GM19238 (cell line): ENCODE data around the gene TECTB.

Source experiments
- DNase-seq: peaks from one replicate; pipeline ENCODE4 v3.0.0; 2011; ENCODE audit warnings: low spot score; ENCODE audit not compliant: insufficient read length

Gene TECTB

GRCh38 chr10:112345743-112346142 lies 62.5 kb downstream of the TECTB start:
- DNase-seq = no peak

GRCh38 chr10:112346774-112347173 lies 63.6 kb downstream of the TECTB start:
- DNase-seq = no peak

GRCh38 chr10:112347709-112348671 lies 64.8 kb downstream of the TECTB start:
- no peak for DNase-seq

GRCh38 chr10:112348759-112349158 lies 65.6 kb downstream of the TECTB start:
- DNase-seq = no peak

GRCh38 chr10:112349521-112350085 lies 66.4 kb downstream of the TECTB start:
- no peak for DNase-seq

GRCh38 chr10:112351146-112351545 lies 67.9 kb downstream of the TECTB start:
- DNase-seq = no peak

GRCh38 chr10:112352044-112352443 lies 68.8 kb downstream of the TECTB start:
- no peak for DNase-seq

GRCh38 chr10:112353046-112353445 lies 69.8 kb downstream of the TECTB start:
- DNase-seq = no peak
